ENCODE measurements around the gene PRRT2. TPM values are rescaled to one million over a fixed set of nuclear protein-coding genes. Genes with fewer than 3 reads are reported as not detected.

The PRRT2 gene
- total and polyA plus RNA-seq, 2 experiments from 2014 or later: 7.0 to 11.1 TPM

DNA sequence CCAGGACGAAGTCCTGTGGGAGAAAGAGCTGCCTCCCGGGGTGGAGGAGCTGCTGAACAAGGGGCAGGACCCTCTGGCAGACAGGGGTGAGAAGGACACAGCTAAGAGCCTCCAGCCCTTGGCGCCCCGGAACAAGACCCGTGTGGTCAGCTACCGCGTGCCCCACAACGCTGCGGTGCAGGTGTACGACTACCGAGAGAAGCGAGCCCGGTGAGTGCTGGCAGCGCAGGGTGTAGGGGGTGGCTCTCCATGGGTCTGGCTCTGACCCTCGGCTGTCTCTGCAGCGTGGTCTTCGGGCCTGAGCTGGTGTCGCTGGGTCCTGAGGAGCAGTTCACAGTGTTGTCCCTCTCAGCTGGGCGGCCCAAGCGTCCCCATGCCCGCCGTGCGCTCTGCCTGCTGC, 29.6 kb downstream of the PRRT2 start:
- Histone ChIP-seq H3K4me2 (no peak overlapping the region), H3K36me3 (replicated peaks; ENCODE audit: insufficient read depth, low read depth) (no peaks in the 10 kb centered on the region), H3K4me1 (ENCODE audit: insufficient read depth) (no peaks in the 10 kb centered on the region), H3K27ac (no peak overlapping the region), H3K4me3 (no peak overlapping the region), H4K20me1 (ENCODE audit: insufficient read depth, poor library complexity, severe bottlenecking) (no peaks in the 10 kb centered on the region), H3K79me2 (no peaks in the 10 kb centered on the region), H2AFZ (no peak overlapping the region), H3K9me3 (ENCODE audit: low read depth) (no peaks in the 10 kb centered on the region), H3K27me3 (no peaks in the 10 kb centered on the region), H3K9me2 (replicated peaks; ENCODE audit: insufficient read depth) (no peaks in the 10 kb centered on the region)
- no peak for TF ChIP-seq CTCF (IDR thresholded peaks at IDR 0.05; ENCODE audit: poor library complexity)
- no peak for TF ChIP-seq EZH2phosphoT487 (IDR thresholded peaks at IDR 0.05; ENCODE audit: low read depth, severe bottlenecking, unreplicated experiment)
- no peak for TF ChIP-seq EZH2 (IDR thresholded peaks at IDR 0.05; ENCODE audit: borderline replicate concordance)
- 96% methylated on average over 23 of the region's 23 CpGs for WGBS (ENCODE audit: low lambda C conversion rate, missing lambda C conversion rate)
- no peak for DNase-seq (ENCODE audit: low spot score)

- WGBS (ENCODE audit: low lambda C conversion rate, missing lambda C conversion rate): 84% methylated on average over 9 of the region's 9 CpGs
- H3K27me3 ChIP-seq: no peaks in the 10 kb centered on the region
- H3K9me2 ChIP-seq (replicated peaks; ENCODE audit: insufficient read depth): no peaks in the 10 kb centered on the region
- H3K27ac ChIP-seq: no peak overlapping the region
- no peaks in the 10 kb centered on the region for H3K9me3 ChIP-seq (ENCODE audit: low read depth)
- no peak overlapping the region for H3K4me2 ChIP-seq
- no peak for DNase-seq (ENCODE audit: low spot score)
- H2AFZ ChIP-seq: no peak overlapping the region
- H3K79me2 ChIP-seq: no peaks in the 10 kb centered on the region
- H3K4me3 ChIP-seq: no peak overlapping the region
- no peaks in the 10 kb centered on the region for H4K20me1 ChIP-seq (ENCODE audit: insufficient read depth, poor library complexity, severe bottlenecking)
- no peak for TF ChIP-seq EZH2 (IDR thresholded peaks at IDR 0.05; ENCODE audit: borderline replicate concordance)
- peak; percentile 12 for TF ChIP-seq CTCF (IDR thresholded peaks at IDR 0.05; ENCODE audit: poor library complexity)
- TF ChIP-seq EZH2phosphoT487 (IDR thresholded peaks at IDR 0.05; ENCODE audit: low read depth, severe bottlenecking, unreplicated experiment): no peak
- H3K36me3 ChIP-seq (replicated peaks; ENCODE audit: insufficient read depth, low read depth): no peaks in the 10 kb centered on the region
- no peaks in the 10 kb centered on the region for H3K4me1 ChIP-seq (ENCODE audit: insufficient read depth)
These were observed 30.8 kb downstream of the PRRT2 start for GRCh38 chr16:29842732-29843346.

DNA sequence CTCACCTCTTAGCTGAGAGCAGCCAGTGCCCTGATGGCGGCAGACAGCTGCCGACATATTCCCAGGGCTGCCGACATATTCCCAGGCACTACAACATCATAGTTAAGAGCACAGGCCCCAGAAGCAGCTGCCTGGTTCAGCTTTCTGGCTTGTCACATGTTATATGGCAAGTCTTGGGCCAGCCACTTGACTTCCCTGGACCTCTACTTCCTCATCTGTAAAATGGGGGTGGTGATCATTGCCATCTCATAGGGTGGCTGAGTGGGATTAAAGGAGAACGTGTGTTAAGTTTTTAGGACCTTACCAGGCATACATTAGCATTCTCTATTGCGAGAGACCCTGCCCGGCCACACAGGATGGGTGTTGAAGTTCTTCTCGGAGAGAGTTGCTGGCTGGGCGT, 31.9 kb downstream of the PRRT2 start:
- no peaks in the 10 kb centered on the region for H3K9me2 ChIP-seq (replicated peaks; ENCODE audit: insufficient read depth)
- H3K27ac ChIP-seq: no peak overlapping the region

More for the DNA sequence above, 31.9 kb downstream of the PRRT2 start:
- Histone ChIP-seq H3K4me1 (ENCODE audit: insufficient read depth) (no peaks in the 10 kb centered on the region), H3K79me2 (no peaks in the 10 kb centered on the region), H4K20me1 (ENCODE audit: insufficient read depth, poor library complexity, severe bottlenecking) (no peaks in the 10 kb centered on the region), H3K27me3 (no peaks in the 10 kb centered on the region), H3K4me2 (no peak overlapping the region), H3K36me3 (replicated peaks; ENCODE audit: insufficient read depth, low read depth) (no peaks in the 10 kb centered on the region), H2AFZ (no peak overlapping the region), H3K9me3 (ENCODE audit: low read depth) (no peaks in the 10 kb centered on the region), H3K4me3 (no peak overlapping the region)
- no peak for DNase-seq (ENCODE audit: low spot score)
- WGBS (ENCODE audit: low lambda C conversion rate, missing lambda C conversion rate): 93% methylated on average over 8 of the region's 8 CpGs
- TF ChIP-seq EZH2 (IDR thresholded peaks at IDR 0.05; ENCODE audit: borderline replicate concordance) (no peak), CTCF (IDR thresholded peaks at IDR 0.05; ENCODE audit: poor library complexity) (no peak), EZH2phosphoT487 (IDR thresholded peaks at IDR 0.05; ENCODE audit: low read depth, severe bottlenecking, unreplicated experiment) (no peak)
